GM21526 (cell line): Measurements from ENCODE around the gene GULP1.

ENCODE experiments used
- ATAC-seq: cut with Tn5 transposase; IDR thresholded peaks from one replicate; pipeline ENCODE4 v1.9.1; 2021; ENCODE audit warnings: moderate library complexity; ENCODE audit not compliant: unreplicated experiment, low FRiP score

GULP1 gene

DNA sequence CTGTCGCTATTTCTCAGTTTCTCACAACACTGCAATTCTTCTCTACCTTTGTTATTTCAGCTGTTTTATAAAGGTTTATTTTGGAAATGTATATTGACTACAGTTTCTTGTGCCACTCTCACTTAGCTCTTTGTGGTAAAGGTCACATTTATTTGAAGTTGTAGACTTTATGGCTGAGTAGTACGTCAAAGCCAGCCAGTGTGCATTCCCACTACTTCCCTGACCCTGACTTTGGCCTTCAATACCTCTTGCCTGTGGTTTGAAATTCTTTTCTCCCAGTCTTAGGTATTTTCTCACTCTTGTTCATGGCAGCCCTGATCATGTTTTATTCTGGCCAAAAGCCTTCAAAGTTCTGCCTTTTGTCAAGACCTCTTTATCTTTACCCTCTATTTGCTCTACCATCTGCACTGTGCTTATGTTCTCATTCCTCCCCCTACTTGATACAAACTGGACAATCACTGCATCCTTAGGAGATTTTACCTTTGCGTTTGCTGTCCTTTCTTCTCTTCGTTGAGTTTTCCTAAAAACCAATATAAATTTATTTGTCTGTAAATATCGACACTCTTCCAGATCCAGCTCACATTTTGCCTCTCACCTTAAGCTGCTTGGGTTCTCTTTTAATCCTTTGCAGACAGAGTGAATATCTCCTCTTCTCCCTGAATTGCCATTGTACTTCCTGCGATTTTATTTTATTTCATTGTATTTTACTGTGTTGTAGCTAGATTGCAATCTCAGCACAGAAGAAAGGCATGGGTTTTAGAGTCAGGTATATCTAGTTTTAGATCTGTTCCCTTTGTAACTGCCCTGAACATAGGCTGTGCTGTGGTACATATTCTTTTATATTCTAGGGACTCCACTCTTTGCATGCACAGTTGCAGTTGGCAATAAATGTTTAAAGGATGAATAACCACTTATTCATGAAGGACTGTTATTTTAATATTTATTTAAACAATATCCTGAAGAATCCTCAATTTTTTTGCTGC, 31.2 kb downstream of the GULP1 start:
- no peak for ATAC-seq

DNA sequence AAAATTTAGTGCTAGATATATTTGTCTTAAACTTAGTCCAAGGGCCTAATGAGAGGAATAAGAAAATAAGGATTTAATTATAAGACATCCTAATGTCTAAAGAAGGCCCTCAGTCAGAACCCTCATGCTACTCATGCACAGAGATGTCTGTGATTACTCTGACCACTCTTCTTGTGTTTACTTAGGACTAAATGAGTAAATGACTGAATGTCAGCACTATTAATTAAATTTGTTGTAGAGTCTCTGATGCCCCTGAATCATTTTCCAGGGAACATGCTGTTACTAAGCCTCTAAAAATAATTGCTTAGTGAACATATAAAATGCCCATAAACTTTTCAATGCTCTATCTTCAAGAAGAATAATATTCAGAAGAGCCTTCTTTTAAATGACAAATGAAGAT, 32.4 kb downstream of the GULP1 start:
- no peak for ATAC-seq

DNA sequence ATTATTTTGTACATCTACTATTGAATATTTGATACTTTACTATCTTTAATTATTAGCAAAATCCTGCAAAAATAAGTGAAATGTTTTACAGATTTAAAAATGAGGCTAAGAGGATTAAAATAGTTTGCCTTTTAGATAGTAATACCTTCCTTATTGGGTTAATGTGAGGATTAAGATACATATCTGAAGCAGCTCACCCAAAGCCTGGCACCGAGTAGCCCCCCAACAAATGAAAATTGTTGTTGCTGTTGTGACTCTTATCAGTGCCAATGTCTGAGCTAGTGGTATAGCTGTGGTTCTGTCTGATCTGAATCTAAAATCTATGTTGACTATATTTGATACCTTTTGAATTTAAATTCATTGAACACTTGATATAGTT, 34.6 kb downstream of the GULP1 start:
- ATAC-seq: no peak

DNA sequence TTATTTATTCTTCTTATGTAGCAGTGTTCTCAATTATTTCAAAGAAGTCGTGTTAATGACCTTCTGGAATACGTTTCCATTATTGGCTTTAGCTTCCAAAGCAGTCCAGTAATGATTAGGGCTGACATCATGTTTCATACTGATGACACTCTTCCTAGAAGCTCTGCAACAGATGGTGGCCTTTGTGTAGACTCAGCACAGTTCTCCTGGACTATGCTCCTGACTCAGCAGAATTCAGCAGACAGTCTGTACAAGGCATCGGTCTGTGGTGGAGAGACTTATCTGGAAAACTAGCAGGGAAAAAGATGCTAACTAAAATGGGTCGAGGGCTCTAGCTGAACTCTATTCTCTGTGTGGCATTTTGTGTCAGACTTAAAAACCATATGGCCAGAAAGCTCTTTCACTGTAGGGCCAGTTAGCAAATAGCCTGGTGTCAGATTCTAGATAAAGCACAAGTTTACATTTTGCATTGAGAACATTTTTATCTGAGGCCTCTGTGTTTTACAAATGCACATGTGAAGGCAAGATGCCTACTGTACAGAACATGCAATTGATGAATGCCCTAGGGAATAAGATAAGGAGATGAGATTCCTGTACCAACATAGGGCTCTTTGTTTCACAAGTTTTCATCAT, 35.1 kb downstream of the GULP1 start:
- ATAC-seq: no peak

DNA sequence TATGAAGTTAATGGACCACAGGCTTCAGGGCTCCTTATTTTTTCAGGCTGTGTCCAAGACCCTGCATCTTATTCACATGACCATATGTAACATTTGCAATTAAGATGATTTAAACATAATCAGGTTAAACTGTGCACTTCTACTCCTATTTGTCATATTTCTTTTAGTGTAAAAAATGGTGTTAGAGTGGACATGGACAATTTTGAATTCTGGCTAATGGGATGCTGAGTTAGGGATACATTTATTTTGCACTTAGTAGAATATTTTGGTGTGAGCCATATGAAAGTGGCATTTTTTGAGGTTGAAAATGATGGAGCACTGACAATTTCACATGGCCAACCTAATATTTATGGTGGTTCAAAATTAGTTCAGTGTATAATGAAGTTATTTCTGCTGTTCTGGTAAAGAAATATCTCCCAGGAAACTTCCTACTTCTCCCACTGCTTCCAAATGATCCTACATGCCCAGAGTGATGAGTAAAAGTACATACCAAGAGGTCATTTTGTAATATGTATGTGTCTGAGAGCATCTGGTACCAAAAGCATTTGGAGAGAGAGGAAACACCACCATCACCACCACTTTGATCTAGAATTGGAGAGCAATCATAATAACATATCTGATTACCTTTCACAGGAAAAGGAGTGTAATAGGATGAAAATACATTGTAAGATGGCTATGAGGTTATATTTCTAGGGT, 36.0 kb downstream of the GULP1 start:
- no peak for ATAC-seq

DNA sequence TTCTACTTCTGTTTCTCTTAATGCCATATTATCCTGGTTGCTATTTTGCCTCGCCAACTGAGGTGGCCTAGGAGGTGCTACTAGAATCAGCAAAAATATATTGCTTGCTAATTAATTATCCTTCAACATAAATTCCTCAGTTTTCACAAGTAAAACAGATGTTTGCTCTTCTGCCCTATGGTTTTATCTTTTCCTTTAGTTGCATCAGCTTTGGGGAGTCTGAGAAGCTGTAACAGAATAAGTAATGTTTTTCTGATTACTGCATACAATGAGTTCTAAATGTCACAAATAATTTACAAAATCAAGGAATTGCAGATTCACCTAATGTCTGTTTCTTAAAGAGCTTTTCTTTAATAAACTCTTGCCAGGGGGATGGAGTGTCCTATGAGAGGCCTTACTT, 36.7 kb downstream of the GULP1 start:
- no peak for ATAC-seq

DNA sequence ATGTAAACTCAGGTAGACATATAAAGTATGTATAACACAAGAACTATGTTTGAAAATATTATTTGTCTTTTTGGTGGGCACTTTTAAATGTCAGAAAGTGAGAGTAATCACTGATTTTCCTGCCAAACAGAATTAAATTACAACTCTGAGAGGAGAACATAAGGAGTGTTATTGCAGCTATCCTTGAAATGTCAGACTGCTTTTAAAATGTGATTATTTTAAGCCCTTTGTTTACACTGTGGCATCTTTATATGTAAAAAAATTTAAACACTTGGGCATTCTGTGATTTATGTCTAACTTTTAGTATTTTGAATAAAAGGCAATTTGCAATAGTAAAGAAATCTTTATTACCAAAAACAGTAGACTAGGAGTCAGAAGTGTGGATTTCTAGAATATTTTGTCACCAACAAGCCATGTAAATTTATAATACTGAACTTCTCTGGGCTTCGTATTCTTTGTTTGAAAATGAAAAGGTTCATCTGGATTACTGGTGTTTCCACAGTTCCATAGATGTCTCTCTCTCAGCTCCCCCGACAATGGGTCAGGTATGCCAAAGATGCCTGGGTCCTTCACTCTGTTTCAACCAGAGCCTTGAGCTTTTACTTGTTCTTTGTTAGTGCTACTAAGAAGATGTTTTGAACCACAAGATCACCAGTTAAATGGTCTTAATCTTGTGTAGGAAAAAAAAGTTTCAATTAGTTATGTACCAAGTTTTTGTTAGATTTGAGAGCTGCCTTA, 38.8 kb downstream of the GULP1 start:
- ATAC-seq: no peak

DNA sequence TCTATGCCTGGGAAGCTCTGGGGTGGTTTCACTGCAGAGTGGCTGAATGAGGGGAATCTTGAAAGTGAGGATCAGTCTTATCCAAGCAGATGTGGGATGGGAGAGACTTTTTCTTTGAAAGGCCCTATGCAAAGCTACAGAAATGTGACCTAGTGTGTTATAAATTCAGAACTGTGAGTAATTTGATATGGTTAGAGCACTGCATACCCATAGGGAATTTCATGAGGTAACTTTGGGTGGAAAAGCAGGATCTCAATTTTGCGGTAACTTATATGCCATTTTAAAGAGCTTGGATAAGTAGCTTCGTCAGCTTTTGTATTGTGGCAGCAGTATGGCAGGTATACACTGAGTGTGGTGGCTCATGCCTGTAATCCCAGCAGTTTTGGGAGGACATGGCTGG, 40.9 kb downstream of the GULP1 start:
- ATAC-seq: no peak

DNA sequence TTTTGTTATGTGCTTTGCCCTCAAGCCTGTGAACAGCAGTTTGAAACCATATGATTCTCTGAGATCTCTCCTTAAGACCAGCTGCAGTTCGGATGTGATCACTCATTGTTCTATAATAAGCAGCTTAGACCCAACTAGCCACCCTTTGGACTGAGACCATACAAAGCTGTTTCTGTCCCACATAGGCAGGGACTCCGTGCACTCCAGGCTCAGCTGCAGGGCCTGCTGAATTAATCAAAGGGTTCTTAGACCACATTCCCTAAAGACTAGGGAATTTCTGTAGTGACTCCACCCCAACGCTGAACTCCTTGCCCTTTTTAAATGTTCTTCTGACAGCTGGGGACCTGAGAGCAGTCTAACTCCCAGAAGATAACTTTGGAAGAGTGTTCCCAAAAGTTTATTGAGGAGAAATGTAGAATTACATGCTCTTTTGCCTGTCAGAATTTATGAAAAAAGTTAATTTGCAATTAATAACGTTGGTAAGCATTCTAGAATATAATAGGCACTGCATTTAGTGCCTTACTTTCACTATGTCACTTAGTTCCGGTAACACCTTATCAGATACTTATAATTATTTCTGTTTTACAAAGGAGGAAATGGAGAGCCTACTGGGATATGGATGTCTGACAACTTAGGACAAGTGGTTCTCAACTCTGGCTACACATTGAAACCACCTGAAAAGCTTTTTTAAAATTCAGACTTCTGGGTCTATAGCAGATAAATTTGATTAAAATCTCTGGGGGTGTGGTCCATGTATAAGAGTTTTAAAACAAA, 42.3 kb downstream of the GULP1 start:
- no peak for ATAC-seq

DNA sequence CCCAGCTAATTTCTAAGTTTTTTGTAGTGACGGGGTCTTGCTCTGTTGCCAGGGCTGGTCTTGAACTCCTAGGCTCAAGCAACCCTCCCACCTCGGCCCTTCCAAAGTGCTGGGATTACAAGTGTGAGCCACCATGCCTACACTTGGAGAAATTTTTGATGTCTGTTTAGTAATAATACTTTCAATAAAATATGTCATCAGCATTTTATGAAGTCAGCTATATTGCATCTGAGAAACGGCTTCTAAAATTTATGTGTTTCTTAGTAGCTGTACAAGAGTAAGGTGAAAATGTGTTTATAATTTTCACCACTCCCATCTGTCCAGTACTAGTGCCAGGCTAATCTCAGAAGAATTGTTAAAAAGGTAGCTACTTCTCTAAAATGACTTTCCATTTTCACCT, 46.8 kb downstream of the GULP1 start:
- ATAC-seq: no peak

DNA sequence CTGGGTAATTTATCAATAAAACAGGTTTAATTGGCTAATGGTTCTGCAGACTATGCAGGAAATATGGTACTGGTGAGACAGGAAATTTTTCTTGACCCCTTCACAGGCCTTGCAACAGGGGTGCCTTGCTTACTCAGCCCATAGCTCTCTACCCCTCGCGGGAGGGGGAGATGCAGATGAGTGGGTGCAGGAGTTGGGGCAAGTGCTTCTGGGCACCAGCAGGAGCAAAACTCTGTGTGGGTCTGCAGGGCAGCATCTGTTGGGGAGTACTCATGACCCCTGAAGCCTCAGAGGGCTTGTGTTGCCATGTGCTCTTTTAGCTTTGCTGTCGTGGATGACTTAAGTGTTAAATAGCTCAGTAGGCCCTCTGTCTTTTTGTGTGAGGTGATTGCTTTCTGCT, 48.6 kb downstream of the GULP1 start:
- no peak for ATAC-seq

DNA sequence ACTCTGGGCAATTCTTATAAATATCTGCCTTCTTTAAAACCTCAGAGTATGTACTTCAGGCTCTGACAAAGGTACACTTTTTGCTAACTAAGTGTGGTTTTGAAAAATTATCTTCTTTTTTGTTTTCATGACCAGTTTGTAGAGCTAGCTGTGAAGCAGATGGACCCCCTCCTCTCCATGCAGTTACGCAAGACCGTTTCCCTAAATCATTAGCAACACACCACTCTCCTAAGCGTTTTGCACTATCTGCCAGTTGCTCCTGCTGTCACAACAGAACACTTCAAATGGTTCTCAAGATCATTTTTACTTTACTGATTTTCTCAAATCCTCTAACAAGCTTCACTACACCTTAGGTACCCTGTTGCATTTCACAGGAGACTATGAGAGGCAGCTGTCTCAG, 53.3 kb downstream of the GULP1 start:
- no peak for ATAC-seq

DNA sequence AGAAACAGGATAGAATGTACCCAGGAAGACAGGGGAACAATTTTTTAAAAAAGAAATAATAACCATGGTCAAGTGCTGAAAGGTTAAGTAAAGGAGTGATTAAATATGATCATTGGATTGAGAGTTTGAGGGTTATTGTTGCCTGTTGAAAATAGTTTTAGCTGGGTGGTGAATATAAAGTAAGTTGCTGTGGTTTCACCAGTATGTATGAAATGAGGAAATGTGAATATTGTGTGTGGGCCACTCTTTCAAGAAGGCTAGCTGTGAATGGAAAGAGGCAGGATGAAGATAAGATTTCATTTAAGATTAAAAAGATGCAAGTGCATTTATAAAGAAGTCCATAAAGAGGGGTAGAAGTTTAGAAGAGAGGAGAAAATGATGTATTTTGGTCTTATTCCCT, 53.8 kb downstream of the GULP1 start:
- no peak for ATAC-seq

DNA sequence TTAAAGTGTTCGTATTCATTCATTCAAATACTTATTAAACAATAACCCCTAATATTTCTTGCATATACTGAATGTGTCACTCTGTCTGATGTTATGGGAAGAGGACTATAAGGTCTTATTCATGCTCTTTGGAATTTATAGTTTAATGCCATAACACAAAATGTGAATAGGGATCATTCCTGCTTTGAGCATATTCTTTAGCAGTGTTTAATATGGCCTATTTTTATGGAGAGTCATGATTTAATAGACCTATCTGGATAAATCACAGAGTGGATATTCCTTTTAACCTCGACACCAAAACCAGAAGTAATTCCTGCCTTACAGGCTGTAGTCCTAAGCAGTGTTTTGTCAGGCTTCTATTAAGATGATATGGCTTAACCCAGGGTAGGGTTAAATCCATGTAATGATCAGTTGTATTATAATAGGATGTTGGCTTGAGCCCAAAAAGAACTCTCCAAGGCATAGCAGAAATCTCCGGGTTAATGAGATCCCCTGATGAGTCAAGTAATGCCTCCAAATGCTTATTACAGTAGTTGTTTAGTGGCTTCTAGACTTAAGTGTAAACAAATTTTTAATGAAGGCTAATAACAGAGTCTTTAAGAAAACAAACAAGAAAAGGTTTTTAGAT, 54.3 kb downstream of the GULP1 start:
- ATAC-seq: no peak

DNA sequence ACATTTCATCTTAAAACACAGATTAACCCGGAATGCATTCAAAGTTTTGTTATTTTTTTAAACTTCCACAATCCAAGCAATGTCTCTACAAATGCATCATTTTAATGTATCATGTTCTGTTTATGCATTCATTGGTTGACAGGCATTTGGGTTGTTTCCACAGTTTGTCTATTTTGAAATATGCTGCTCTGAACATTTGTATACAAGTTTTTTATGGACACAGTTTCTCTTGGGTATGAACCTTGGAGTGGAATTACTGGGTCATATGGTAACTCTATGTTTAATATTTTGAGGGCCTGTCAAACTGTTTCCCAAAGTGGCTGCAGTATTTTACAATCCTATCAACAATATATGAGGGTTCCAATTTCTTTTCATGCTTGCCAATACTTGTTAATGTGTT, 57.3 kb downstream of the GULP1 start:
- no peak for ATAC-seq

DNA sequence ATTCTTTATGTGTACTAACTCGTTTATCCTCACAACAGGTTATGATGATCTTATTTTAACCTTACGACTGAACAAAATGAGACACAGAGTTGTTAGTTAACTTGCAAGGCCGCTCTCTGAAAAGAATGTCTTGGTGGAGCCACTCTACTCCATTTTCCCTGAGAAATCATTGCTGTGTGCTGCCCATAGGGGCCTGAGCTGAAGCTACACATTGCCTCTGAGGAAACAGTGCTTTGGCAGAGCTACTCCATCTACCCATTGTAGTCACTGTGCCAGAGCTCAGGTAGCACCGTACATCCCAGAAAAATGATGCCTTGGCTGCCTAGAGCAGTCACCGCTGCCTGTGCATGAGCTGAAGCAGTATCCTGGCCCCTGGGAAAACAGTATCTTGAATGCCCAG, 61.6 kb downstream of the GULP1 start:
- ATAC-seq: no peak

DNA sequence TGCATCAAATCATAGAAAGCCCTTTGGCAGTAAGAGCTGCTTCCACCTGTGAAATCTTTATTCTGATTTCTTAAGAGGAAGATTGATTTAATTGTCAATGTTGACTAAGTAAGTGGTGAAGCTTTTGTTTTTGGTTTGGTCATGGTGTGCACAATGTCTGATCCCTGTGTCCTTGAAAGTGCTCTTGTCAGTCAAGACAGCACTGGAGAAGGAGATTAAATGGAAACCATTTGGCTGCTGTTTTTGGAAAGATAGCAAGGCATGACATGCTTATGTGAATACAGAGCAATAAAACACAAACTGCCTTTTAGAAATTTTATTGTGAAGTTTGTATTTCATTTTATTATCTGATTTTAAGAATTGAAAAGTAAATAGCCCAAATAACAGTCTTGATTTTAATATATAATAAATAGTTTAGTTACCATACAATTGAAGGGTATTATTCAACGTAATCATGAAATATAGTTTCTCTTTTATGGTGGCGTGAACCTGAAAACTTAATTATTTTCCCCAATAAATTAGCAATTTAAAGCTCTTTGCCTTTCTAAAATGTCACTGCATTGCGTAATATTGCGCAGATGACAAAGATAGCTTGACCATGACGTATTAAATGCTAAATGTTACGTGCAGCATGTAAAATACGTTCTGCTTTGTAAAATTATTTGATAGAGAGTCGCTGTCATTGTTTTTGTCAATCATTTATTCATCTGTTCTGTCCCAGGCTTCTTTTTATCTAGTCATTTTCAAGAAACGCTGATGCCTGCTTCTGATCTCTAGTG, 69.0 kb downstream of the GULP1 start:
- no peak for ATAC-seq

DNA sequence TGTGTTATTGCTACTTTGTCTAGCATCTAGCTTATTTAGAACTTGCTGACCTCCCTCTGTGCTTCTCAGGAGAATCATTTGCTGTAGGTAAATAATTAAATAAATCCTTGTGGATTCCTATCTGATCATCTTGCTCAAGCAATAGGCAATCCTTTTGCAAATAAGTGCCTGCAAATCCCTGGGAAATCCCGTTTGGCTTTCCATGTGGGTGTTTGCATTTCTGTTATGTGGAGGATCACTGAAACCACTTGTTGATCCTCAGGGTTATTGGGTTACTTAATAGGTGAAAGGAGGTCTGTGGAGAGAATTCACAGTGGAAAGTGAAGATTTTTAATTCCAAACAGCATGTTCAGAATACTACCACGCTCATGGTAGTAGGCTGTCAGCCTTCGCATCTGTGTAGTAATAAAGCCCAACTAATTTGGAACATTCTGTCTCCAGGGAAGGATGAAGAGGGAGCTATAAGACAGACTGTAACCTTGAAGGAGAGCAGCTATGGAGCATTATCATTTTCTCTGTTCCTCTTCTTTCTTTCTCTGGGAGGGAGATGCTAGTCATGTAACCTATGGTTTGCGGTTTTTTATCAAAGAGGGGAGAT, 72.5 kb downstream of the GULP1 start:
- no peak for ATAC-seq
